NCI-H748 treated with DMSO at 0.1 percent for 48 hours (cell line): ENCODE data around the gene TMEM266.

ENCODE experiments used
- DNase-seq: peaks from one replicate; lab custom pipeline; 2025; lab: John Stamatoyannopoulos, UW

Gene TMEM266

DNA sequence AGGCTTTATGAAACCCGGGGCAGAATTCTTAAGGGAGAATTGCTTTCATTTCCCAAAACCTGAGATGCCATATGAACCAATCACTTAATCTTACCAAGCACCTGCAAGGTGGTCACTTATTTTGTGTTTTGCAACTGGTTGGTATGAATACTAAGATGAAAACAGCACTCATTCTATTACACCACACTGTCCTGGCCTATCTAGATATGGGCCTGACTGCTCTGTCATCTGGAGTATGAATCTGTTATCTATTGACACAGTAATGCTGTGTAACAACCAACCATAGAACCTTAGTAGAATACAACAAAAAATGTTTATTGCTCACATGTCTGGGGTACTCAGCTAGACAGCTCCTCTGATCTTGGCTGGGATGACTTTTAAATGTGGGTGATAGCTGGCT lies 74.8 kb downstream of the TMEM266 start:
- DNase-seq: no peak

DNA sequence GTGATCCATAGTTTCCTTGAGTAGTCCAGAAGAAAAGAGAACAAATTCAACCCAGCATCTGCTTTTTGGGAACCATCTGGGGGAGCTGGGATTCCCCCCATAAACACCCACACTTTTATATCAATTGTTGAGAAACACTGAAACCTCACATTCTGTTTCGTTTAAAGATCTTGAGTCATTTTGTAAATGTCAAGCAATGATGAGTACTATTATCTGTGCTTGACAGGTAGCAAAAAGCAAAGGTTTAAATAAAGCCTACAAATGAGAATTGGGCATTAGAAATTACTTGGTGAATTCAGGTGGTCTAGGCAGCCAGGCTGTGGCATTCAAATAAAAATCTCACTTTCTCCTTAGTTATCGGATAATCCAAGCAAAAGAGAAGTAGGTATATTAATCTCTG lies 75.7 kb downstream of the TMEM266 start:
- DNase-seq: no peak

DNA sequence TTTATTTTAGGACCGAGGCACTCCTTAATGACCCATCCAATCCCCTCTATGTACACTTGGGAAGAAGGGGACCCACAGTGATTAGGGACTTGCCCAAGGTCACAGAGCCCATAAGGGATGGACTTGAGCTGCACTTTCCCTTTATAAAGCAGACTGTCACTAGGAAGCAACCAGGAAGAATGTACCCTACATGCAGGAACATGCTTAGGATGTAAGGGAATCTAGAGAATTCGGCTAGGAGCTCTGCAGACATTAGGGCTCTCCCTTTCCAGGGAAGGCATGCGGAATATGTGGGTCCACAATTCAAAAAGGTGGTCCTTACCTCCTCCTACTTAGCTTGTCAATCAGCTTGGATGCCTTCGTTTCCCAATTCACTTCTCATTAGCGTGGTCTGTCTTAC lies 78.7 kb downstream of the TMEM266 start:
- no peak for DNase-seq

DNA sequence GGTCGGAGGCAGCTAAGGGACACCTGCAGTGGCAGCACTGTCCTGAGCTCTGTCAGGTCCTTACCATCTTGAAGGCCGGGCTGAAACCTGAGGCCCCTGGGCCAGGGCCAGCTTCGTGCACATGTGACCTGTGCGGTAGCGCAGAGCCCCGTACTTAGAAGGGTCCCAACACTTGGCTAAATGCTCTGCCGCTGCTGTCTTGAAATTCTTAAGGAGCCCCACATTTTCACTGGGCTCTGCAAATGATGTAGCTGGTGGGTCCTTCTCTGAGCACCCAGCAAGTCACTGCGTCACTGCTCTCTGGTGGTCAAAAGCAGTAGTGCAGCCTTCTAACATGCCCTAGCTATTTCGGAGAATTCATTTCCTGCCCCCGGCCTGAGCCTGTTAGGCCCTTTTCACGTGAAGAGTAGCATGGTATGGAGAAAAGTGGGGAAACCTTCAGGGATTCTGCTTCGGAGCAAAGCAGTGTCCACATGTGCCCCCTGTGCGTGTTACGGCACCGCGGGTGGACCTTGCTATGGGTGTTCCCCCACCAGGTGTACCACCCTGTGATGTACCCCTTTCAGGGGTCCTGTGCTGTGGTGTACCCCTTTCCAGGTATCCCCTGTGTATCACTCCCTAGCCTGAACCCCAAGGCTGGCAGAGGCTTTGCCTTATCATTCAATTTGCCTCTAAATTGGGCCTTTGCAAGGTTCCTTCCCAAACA lies 79.7 kb downstream of the TMEM266 start:
- peak; percentile 1 for DNase-seq

DNA sequence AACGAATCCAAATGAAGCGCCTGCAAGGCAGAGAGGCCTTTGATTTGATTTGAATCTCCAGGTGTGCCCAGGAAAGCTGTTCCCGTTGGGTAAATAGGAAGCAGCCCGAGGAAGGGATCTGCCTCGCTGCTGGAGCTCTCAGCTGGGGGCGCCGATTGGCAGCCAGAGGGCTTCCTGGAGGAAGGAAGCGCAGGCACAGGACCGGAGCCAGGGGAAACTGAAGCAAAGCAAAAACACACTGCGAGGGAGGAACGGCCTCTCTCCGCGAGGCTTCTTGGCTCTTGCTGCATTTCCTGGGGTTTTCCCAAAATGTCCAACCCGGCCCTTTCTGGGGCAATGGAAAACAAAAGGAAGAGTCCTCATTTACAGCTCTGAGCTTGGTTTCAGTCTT lies 80.3 kb downstream of the TMEM266 start:
- DNase-seq: no peak

DNA sequence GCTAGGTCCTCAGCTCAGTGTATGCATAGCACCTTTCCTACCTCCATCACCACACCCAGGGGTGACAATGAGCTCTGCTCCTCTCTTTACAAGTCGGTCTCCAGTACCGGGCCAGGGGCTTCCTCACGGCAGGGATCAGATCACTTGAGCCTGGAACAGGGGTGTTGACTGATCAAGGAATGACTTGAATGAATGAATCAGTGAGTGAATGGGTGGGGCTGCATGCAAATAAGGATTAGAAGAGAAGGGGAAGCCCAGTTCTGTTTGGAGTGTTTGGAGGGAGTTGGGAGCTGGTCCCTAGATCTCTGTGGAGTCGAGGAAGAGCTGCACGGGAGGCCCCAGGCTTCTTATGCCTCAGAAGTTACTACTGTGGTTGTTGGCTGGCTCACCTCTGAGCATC lies 87.0 kb downstream of the TMEM266 start:
- no peak for DNase-seq

DNA sequence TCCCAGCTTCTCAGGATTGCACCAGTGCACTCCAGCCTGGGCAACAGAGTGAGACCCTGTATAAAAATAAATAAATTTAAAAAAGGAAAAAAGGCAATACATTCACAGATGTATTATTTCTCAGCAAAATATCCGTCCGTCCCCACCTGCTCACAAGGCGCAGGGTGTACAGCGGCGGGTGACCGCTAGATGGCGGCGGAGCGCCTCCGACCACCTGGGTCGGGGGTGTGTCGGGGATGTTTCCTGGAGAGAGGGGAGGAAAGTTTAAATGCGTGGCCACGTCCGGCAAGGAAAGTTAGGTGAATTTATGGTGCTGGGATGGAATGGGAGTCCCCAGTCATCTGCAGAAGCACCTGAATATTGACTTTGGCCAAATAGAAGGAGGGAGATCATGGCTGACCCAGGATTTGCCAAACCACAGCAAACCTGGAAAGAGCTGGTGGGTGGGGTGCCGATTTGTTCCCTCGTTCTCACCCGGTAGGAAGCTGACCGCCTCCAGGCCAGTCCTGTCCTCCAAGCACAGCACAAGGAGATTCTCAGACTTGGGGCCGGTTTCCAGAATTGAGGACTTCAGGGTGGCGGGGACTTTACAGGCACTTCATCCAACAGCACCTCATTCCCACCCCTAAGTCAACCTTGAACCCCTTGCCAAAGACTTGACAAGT lies 88.3 kb downstream of the TMEM266 start:
- DNase-seq: no peak

DNA sequence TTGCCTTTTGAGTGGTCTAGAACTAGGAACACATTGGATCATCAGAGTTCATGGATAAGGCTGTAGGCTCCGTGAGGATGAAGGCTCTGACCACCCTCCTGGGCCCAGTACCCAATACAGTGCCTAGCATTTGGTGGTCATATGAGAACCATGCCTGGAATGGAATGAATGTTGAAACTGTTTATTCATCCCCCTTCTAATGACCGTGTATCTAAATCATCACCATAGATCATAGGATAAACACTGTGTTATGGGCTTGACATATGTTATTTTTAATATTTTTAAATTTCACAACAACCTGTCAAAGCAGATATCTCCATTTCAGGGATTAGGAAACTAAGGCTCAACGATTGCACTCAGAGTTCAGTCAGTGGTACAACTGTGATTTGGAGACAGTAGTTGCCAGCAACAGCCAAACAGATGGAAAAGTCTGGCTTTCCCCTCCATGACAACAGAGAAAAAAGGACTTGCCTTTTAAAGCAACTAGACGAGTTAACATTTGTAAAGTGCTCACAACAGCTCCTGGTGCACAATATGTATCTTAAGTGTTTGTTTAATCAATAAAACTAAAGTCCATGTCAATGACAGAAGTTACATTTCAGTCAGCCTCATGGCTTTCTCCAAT lies 89.6 kb downstream of the TMEM266 start:
- DNase-seq: no peak

DNA sequence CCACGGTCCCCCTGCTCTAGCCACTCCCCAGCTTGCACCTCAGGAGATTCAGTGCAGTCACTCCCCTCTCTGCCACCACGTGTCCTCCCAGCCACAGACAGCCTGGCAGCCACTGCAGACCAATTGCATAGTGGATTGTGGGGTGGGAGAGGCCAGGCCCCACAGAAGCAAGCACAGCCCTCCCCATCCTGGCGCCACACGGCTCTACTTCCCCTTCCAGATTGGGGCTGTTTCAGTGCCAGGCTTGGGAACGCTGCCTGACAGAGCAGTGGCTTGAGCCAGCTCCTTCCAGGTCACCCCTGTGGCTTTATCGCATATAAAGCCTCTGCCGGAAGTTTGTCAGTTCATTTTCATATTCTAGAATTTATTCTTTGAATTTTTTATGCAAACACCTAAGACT lies 90.7 kb downstream of the TMEM266 start:
- no peak for DNase-seq

DNA sequence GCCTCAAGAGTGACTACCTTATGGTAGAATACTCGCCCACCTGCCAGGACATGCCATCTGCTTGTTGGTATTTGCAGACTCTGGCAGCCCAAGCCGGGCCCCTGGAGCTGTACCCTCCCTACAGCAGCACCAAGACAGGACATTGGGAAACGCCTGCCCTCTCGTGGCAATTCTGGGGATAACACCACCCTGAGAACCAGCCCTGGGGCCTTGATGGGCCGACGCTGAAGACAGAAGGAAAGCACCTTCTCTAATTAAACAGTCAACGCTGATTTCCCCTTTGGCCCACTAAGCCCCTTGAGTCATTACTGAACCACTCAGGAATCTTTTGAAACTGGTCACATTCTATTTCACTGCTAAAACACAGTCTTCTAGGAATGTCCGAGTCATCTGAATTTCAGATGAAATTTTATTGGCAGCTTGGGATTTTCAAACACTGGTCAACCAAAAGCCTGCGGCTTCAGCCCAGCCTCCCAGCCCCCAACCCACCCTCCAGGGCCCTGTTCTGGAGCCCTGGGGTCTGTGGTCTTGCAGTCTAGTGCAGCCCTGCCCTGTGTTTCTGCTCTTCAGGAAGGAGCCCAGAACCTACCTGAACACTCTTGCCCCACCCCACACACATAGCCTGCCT lies 91.3 kb downstream of the TMEM266 start:
- DNase-seq: peak; percentile 22

DNA sequence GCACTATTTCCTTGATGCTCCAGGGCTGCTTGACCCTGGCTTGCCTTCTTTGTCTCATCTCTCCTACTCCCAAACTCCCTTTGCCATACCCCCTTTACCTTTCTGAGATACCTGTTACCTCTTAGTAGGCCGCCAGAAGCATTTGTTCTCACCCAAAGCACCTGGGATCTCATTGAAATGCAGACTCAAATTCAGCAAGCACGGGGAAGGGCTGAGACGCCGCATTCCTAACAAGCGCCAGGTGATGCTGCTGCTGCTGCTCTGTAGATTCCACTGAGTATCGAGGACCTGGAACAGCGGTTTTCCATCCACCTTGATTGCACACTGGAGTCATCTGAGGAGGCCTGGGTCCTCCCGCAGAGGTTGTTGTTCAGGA lies 91.8 kb downstream of the TMEM266 start:
- no peak for DNase-seq

DNA sequence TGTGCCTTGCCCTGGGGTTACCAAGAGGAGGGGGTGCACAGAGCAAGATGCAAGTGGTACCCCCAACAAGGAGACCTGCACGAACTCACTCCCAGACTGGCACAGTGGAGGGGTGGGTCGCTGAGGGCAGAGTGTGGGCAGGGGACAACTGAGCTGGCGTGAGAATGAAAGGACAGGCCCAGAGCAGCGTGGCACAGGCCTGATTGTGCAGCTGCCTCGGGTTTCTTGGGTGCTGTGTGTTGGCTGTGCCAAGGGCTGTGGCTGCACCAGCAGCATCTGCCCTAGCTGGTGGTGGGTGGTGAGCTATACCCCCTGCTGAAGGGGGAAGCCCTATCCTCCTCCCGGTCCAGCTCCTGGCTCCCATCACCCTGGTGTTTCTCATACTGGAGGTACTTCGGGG lies 92.4 kb downstream of the TMEM266 start:
- no peak for DNase-seq

DNA sequence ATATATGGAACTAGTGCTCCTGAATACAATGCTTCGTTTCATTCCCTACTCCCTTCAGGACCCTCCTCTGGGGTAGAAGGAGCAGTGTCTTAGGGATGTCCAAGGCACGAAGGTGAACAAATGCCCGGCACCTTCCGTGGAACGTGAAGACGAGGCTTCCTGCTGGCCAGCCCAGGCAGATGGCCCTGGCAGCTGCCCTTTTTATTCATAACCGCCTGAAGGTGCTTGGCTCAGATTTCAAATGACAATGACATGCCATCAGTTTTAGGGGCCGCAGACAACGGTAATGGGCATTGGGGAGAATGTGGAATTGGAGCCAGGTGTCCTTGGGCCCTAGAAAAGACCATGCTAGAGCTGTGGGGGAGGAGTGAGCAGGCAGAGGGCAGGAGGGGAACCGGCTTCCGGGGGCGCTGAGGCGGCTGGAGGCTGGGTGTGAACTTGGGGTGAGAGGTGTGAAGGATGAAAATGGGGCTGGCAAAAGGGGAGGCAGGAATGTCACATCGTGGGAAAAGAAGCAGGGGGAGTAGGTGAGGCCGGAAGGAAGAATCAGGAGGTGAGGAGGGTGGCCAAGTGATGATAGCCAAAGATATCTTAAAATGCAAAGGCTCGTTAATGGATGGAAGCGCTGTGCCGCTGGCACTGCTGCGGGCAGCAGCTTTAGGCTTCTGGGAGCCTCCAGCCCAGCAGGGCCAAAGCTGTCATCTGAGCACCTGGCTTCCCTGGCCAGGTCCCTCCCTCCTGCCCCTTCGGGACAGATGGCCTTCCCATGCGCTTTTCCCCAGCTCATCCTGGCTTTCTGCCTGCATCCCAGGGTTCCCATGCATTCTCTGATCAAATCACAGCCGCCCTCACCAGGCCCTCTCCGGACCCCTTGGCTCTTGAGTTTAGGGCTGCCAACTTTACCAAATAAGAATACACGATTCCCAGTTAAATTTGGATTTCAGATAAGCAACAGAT lies 93.7 kb downstream of the TMEM266 start:
- DNase-seq: no peak

DNA sequence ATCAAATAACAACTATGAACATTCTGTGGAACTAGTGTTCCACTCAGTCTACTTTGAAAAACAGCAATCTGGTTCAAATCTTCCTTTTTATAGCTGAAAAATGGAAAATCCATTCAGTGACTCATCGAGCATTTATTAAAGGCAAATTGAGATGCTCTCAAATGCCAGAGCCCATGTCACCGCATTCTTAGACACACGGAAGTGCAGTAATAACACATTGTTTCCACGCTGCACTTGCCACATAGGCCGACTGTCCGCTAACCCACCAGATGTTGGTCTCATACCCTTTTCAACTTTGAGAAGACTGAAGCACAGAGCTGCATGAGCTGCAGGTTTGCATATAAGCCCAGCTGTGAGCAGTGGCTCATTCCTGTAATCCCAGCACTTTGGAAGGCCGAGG lies 95.9 kb downstream of the TMEM266 start:
- no peak for DNase-seq

DNA sequence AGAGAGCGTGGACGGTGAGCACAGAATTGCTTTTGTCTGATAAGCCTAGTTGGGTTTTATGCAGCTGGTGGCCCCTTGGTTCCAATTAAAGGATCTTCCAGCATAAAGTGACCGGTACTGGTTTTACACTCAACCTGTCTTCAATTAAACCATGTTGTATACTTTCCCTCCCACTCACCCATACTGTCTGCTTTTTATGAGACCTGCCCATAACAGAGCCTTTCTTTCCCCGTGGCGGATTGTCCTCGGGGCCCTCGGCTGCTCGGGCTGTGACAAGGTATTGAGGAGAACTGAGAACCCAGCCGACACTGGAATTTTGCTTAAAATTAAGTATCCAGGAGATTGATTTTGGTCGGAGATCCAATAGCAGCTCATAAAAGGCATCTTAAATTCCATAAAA lies 98.4 kb downstream of the TMEM266 start:
- no peak for DNase-seq

DNA sequence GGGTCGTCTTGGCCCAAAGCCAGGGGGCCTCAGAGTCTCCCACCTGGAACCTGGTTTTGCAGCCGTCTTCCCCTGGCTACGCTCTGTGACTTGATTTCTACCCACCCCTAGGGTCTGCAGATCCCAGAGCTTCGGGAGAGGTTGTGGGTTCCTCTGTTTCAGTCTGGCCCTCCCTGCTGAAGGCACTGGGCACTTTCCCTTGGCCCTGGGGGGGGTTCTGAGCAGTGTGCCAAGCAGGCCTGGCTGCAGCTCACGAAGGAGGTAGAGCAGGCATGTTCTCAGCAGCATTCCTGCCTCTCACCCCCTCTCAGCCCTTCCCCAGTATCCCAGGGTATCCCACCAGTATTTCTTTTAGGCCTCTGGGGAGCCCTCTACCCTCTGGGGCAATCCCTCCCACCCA lies 99.0 kb downstream of the TMEM266 start:
- DNase-seq: no peak

DNA sequence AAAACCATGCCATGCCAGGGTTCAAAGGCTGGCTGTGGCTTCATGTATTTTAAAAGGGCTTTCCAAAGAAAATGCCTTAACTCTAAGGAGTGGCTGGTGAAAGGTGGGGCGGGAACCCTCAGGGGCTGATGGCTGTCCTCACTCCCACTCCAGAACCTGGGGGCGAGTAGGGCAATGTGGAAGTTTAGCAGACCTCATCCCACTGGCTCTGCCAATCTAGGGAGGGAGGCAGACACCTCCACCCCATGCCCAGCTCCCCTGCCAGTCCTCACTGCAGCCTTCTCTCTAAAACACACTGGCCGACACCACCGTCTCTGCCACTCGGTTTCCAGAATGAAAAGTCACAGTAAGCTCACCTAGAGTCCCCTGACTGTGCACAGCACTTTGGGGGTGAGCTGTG lies 99.5 kb downstream of the TMEM266 start:
- no peak for DNase-seq

DNA sequence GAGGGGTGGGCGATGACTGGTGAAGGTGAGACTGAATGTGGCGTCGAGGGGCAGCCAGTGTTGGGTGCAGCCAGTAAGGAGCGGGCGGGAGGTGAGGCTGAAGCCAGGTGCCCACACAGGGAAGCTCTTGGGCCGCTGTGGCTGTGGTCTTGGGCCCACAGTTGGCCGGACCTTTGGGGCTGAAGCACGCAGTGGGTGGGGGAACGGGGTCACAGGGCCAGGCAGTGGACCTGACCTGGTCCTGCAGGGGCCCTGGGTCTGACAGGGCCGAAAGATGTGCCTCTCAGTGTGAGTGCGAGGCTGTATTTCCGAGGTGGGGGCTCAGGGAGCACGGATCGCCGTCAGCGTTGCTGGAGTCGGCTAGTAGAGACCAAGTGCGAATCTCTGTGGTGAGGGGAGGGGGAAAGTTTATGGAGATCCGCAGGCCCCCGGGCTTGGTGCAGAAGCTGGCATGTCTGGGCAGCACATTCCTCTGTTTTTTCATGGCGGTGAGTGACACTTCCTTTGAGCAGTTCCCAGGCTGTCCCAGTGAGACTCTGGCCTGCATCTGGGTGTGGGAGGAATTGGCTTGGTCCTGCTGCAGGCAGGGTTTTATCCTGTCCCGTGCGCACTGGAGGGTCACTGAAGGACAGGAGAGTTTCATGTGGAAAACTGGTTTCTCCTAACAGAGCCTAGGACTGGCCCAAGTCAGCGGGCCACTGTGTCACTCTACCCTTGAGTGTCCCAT lies 100.8 kb downstream of the TMEM266 start:
- DNase-seq: no peak

DNA sequence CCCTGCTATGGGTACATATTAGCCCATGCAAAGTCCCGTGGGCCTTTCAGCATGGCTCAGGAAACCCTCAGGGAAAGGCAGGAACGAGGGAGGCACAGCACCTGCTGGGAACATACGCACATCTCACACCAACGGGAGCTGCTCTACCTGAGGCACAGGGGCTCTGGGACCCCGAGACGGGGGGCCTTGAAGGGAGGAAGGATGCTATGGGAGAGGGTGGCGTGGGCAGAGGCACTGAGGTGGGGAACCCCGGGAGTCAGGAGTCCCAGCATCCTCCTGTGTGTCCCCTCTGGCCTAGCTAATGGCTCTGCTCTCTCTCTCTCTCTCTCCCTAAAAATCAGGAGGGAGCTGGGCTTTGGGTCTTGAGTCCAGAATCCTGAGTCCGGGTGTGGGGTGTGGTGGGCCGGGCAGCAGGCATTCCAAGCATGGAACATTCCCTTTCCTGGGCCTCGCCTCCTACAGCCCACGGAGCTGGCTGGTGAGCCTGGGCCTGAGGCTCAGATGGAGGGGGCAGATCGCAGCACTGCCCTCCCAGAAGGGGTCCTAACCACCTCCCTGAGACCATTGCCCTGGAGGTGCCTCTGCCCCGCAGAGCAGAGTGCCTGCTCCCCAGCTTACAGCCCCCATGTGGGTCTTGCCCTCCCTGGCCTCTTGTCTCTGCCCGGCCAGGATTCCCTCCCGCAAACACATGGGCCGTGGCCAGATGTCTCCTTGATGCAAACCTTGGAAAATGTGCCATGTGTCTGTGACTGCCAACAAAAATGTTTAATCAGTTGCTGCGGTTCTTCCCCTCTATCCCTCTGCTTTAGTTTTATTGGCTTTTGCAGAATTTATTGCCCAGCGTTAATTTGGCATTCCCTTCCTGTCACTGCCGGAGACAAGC lies 101.6 kb downstream of the TMEM266 start:
- DNase-seq: no peak

DNA sequence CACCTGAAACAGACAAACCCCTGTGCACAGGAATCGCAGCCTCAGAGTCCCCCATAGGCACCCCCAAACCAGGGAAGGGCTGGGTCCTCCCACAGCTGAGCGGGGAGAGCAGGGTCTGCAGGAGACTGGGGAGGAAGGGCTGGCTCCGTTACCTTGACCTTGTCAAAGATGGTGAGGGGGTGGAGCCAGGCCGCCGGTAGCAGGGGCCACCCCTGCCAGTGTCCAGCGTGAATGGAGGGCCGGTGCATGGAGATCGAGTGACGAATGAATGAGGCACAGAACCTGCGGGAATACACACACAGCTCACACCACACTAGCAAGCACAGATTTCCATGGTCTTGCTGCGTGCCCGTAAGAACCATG lies 102.2 kb downstream of the TMEM266 start:
- no peak for DNase-seq
